Inflammatory macrophage (primary cell): Measurements from ENCODE around the gene ANKRD13D.

Experiments used
- DNase-seq, 2 donors: peaks; one replicate each; pipeline ENCODE4 v3.0.0-alpha.2; 2020 to 2022

The ANKRD13D gene

GRCh38 chr11:67286621-67287333 lies 2.3 kb upstream of the ANKRD13D start:
- DNase-seq, result peak; percentile 81 to 87

- no peak for DNase-seq
These were observed 1.5 kb upstream of the ANKRD13D start for GRCh38 chr11:67287355-67288197.

DNA sequence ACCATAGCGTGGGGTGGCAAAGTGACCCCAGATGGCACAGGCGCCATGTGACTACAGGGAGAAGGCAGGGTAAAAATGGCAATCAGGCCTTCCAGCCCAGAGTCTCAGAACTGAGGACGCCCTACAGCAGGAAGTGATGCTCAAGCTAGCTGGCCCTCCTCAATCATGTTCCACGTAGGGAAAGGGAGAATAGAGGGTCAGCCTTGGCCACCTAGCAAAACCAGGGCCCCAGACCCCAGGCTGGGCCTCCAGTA lies 978 bp upstream of the ANKRD13D start:
- no peak for DNase-seq

DNA sequence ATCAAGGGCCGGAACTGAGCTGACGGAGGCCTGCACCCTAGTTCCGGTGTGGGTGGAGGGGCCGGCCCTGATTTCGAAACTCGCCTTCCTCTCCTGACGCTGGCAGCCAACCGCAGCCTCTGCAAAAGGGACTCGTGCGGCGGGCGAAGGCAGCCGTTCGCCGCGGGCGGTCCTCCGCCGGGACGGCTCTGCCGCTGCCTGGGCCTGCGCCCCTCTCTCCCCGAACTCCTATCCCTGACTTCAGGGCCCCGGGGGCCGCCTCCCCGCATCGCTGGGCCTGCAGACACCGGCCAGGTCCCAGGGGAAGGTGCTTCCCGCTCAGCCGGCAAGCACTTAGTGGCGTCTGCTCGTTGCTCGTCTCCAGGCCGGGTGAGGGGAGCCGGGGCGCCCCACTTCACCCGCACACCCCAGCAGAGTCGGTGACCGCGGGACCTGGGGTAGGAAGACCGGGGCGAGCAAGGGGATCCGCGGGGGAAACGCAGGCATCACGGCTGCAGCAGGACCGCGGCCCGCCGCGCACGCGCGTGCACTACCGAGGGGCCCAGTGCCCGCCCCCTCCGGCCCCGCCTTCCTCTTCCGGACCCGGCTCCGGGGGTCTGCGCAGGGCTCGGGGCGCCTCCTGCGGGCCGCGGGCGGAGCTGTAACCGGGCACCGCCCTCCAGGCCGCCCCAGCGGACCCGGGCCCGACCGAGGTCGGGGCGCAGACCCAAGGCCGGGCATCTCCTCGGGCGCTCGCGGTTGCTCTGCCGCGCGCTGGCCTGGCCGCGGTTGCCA lies 464 bp upstream of the ANKRD13D start:
- peak; percentile 96 to 97 for DNase-seq

DNA sequence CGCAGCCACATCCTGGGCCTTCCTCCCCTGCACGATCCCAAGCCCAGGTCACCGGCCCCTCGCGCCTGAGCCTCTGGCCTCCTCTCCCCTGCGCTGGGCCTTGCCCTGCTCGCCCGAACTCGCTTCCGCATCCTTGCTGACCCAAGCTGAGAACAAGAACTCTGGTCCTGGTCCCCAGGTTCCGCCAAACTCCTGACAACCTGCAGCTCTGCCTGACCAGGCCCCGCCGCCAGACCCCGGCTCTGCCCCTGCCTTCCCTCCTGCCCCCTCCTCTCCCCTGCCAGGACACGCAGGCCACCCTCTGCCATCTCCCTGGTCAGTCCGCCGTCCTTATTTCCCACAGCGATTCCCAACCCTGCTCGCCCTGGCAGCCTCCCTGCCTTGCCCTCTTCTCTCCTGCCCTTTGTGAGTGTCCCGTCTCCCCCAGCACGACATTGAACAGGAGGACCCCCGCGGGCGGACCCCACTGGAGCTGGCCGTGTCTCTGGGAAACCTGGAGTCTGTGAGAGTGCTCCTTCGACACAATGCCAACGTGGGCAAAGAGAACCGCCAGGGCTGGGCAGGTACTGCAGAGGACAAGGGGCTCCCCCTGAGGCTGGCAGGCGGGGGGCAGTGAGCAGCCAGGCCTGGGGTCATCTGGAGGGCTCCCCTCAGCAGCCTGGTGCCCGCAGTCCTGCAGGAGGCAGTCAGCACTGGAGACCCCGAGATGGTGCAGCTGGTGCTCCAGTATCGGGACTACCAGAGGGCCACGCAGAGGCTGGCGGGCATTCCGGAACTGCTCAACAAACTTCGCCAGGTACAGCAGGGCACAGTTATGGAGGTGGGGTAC lies 762 bp downstream of the ANKRD13D start:
- peak; percentile 28 to 48 for DNase-seq

GRCh38 chr11:67290801-67291200 lies 1.7 kb downstream of the ANKRD13D start:
- DNase-seq, result no peak

- no peak for DNase-seq
These were observed 2.6 kb downstream of the ANKRD13D start for GRCh38 chr11:67291481-67292381.

GRCh38 chr11:67292671-67293070 lies 3.6 kb downstream of the ANKRD13D start:
- DNase-seq, result no peak

GRCh38 chr11:67293090-67293489 lies 4.0 kb downstream of the ANKRD13D start:
- peak; percentile 39 to 60 for DNase-seq

DNA sequence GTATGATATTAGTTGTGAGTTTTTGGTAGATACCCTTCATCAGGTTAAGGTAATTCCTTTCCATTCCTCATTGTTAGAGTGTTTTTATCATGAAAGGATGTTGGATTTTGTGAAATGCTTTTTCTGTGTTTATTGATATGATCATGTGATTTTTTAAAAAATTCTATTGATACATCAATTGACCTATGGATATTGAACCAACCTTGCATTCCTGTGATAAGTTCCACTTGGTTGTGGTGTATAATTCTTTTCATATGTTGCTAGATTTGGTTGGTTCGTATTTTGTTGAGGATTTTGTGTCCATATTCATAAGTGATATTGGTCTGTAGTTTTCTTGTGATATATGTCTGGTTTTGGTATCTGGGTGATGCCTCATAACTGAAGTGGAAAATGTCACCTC lies 6.7 kb downstream of the ANKRD13D start:
- DNase-seq, result no peak

DNA sequence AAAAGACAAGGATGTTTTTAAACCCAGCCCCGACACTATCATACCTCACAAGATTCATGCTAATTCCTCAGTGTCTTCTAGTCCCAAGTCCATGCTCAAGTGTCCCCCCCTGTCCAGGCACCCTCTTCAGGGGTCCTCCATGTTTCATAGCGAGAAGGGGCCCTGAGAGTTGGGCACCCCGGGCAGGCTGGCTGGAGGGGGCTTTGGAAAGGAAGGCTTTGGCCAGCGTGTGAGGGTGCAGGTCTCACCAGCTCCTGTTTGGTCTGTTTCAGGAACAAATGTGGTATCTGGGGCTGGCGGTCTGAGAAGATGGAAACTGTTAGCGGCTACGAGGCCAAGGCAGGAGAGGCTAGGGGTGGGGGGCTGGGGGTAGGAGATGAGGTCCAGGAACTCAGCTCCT lies 9.7 kb downstream of the ANKRD13D start:
- no peak for DNase-seq

DNA sequence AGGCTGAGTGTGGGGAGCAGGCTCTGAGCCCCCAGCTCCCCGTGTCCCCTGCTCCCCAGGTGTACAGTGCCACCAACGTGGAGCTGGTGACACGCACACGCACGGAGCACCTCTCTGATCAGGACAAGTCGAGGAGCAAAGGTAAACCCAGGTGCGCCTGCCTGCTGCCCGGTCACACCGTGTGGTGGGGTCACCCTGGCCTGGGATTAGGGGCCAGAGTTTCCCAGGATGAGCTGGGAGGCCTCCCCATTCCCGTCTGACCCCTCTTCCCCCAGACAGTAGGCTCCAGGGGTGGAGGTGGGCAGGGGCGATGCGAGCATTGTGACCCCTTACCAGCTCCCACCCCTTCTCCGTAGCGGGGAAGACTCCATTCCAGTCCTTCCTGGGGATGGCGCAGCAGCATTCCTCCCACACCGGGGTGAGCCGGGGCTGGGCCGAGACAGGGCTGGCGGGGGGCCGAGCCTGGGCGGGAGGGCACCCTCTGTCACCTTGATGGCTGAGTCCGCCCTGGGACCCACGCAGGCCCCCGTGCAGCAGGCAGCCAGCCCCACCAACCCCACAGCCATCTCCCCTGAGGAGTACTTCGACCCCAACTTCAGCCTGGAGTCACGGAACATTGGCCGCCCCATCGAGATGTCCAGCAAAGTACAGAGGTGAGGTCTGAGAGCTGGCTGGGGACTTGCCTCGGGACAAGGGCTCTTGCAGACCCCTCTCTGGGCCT lies 10.5 kb downstream of the ANKRD13D start:
- DNase-seq, result no peak

DNA sequence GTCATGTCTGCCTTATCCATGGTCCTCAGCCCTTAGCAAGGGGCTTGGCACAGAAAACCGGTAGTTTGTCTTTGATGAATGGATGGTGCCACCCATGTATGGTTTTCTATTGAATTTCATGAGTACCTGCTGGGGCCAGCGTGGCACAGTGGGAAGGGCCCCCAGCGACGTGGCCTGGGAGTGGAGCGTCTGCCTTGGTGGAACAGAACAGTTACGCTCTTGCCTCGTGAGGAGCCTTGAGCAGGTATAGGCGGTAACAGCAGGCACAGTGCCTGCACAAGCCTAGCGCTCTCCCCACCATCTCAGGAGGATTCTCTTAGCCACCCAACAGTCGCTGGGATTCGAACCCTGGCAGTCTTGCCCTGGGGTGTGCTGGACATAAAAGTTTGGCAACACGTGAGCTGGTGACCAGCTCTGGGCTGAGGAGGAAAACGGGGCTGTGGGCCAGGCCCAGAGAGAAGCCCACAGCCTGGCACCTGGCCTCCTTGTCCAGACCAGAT lies 11.2 kb downstream of the ANKRD13D start:
- no peak for DNase-seq

DNA sequence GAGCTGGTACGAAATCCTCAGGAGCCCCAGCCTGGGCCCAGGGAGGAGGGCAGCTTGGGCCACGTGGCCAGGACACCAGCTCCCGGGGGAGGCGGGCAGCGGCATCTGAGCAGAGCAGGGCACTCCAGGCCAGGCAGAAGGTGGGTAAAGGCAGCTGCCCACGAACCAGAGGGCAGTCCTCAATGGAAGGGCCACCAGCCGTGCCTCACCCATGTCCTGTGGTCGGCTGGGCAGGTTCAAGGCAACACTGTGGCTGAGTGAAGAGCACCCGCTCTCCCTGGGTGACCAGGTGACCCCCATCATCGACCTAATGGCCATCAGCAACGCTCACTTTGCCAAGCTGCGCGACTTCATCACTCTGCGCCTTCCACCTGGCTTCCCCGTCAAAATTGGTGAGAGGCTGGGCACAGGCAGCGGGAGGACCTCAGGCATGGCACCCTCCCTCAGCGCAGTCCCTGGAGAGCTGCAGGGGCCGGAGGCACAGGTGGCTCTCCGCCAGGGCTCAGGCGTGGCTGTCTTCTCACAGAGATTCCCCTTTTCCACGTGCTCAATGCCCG lies 11.7 kb downstream of the ANKRD13D start:
- no peak for DNase-seq

- DNase-seq, result no peak
These were observed 12.3 kb downstream of the ANKRD13D start for GRCh38 chr11:67301313-67301921.

GRCh38 chr11:67301951-67302516 lies 12.9 kb downstream of the ANKRD13D start:
- peak; percentile 50 to 59 for DNase-seq

DNA sequence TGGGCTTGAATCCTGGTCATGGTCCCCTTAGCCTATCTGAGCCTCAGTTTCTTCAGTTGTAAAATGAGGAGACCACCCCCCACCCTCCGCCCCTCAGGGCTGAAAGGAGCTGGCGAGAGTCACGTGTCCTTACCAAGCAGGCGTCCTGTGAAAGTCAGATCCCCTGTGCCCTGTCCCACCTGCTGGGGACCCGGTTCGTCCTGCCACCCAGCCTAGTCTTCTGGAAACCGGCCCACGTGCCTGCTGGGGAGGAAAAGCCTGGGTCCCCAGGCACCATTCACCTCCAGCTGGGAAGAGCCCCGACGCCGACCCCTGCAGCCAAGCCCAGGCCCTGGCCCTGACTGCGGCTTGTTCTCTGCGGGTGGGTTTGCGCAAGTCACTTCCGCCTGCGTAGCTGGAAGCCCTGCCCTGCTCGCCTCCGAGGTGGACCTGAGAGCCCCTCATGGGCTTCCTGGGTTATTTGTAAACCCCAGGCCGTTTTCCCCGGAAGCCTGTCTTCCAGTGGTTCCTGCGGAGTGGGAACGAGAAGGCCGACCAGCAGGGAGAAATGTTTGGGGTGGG lies 13.5 kb downstream of the ANKRD13D start:
- peak; percentile 51 to 66 for DNase-seq

- peak; percentile 44 to 73 for DNase-seq
These were observed 14.2 kb downstream of the ANKRD13D start, which contains the start of gene SSH3 for GRCh38 chr11:67303132-67303834. SSH3 (plus strand) TSS chr11:67303530; CDS start chr11:67303626, 96 bp downstream.
